HG03354 (cell line): ENCODE data around the gene POU6F2.
A peak's percentile ranks its signal among the peaks of the same experiment; 100 is the strongest.

ENCODE experiments used
- ATAC-seq: cut with Tn5 transposase; IDR thresholded peaks from one replicate; pipeline ENCODE4 v1.9.1; 2021; ENCODE audit warnings: mild to moderate bottlenecking; ENCODE audit not compliant: unreplicated experiment, poor library complexity, severe bottlenecking

Gene POU6F2

DNA sequence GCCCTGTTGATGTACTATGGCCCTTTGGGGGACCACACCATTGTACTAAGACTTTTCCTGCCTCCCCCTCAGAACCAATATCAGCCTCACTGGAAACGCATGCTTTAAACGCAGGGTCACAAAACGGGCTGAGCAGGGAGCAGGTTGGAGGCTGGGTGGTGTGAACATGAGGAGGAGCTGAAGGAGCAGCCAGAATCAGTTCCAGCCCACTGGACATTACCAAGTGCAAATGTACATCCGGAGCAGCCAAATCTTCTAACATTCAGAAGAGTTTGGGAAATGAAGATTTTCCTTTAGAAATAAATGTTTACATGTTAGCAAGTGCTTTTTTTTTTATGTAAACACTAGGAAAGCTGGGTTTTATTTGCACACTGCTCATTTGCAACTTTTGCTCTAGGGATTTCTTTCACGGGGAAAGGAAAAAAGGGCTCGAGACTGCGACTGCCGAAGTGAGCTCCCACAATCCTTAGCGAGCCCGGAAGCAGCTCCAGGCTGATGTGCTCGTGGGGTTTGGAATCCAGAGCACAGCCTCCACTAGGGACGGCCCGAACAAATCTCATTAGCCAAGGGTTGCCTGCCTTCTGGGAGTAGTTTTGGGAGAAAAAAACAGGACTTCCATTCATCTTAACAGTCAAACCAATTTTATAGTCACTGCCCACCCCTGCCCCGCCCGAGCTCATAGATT lies 480.5 kb downstream of the POU6F2 start:
- ATAC-seq = no peak

DNA sequence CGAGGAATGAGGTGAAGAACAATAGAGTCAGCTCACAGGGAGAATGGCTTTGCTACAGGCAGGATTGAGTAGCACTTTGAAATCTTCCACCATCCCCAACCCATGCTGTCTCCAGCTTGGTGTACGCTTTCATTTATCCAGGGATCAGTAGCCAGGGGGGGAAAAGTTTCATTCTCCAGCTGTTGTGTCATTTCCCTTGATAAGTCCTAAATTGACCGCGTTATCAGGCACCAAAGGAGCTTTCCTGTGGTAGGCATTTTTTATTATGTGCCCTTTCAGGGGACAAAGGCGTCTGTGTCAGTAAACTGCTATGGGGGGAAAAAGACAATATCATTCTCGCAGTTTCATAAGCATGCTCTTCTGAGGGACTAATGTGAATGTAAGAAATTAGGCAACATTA lies 481.9 kb downstream of the POU6F2 start:
- no peak for ATAC-seq

DNA sequence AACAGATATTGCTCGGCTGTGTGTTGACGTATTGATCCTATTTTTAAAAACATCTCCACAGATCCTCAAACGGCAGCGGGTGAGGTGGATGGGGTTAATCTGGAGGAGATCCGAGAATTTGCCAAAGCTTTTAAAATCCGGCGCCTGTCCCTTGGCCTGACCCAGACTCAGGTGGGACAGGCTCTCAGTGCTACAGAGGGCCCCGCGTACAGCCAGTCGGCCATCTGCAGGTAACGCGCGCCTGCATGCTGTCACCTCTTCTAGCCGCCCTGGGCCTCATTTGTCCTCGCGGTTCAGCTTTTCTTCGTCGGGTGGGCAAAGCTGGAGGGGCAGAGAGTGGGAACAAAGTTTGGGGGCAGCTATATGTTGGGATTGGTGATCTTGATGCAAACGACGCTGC lies 482.8 kb downstream of the POU6F2 start:
- no peak for ATAC-seq

DNA sequence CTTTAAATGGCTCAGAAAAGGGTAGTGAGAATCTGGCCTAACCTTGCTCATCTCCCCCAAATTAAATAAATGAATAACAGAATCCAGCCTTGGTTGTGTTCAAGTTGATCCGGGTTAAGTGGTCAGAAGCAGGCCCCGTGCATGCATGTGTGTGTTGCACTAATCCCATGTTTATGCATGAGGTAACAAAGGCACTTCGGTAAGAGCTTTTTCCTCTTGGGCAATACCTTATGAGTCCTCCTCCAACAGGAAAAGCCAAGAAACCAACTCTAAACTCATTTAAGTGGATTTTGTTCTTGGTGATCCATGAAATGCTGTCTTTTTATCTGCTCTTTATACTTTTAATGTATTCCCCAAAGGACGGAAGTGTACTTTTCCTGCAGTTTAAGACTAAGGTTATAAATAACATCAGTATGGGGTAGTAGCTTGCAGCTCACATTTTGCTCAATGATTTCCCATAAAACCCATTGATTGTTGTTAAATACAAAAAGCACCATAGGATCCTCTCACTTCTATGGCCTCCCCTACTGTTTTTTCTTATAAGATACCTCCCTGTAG lies 483.6 kb downstream of the POU6F2 start:
- no peak for ATAC-seq

DNA sequence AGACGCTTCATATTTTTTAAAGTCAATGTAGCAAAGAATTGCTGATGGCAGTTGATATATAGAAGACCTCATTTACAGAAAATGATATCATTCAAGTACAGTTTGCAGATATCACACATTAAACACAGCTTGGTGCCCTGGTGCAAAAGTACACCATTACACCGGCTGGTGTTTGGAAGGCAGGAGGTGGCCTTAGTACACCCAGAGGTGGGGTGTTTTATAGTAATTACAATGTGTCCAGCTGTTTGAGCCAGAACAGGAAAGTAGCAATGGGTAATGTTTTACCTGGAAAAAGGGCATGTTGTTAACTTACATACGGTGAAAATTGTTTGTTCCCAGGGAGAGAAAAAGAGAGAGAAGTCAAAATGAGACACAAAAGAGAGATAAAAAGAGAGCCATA lies 485.5 kb downstream of the POU6F2 start:
- no peak for ATAC-seq

DNA sequence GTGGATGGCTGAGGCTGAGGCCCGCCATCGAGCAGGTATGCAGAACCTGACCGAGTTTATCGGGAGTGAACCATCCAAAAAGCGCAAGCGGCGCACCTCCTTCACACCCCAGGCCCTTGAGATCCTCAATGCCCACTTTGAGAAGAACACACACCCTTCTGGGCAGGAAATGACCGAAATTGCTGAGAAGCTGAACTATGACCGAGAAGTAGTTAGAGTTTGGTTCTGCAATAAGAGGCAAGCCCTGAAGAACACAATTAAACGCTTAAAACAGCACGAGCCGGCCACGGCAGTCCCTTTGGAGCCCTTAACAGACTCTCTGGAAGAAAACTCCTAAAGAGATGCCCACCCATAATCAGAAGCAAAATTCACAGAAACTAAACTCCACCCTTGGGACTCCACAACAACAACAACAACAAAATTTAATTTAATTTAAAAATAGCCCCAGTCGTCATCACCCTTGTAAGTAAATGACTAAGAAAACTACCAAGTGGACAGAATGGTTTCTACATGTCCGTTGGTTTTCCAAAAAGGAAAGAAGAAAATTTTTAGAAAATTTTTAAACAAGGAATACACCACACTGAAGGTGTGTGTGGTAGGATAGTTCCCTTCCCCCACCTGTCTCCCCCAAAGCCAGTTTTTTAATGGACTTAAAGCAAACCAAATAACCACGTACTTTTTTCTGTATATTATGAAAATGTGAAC lies 486.8 kb downstream of the POU6F2 start:
- ATAC-seq = peak; percentile 27

DNA sequence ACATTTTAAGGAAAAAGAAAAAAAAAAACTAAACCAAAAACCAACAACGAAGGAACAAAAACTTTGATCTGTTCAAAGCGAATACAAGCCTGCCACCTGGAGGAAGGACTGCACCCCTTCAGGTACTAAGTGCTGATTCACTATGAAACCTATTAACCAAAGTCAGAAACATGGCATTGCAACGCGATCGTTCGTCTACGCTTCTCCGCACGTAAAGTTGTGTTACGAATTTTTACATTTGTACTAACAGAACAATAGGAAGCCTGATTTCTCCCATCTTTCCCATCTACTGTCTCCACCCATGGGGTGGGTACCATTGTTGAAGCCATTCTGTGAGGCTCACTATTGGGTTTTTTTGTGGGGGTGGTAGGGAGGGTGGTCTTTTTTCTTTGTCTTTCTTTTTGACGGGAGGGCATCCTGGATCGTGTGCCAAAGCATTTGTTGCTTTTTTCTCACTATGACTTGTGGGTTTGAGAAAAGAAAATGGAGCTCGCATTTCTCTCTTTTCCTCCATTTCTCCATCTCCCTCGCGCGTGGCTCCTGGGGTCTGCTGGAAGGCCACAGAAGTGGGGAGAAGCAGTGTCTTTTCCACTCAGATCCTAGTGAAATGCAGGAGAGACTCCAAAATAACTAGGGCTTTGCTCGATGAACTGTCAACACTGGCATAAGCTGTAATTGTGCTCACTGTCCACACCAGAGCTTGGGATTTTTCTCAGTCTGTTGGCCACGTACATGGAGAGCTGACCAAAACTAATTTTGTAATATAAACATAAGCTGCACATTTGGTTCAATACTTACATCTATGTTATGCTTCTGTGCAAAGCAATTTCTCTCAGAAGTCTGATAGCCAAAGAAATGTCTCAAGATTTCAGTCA lies 487.6 kb downstream of the POU6F2 start:
- ATAC-seq = peak; percentile 95

DNA sequence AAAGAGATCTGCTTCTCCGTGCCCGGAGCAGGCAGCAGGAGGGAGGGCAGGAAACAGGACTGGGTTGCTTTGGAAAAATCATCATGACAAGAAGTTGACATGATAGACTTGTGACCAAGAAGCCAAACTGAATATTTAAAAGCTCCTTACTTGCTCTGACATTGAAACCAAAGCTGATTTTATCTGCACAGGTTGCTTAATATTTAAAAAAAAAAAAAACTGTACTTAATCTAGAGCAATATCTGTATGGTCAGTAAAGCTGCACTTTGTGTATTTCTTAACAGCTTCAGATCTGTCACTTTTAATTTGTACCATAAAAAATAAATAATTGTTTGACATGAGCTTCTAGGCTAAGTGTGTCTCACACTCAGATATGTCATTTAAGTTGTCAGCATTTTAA lies 490.6 kb downstream of the POU6F2 start:
- no peak for ATAC-seq

DNA sequence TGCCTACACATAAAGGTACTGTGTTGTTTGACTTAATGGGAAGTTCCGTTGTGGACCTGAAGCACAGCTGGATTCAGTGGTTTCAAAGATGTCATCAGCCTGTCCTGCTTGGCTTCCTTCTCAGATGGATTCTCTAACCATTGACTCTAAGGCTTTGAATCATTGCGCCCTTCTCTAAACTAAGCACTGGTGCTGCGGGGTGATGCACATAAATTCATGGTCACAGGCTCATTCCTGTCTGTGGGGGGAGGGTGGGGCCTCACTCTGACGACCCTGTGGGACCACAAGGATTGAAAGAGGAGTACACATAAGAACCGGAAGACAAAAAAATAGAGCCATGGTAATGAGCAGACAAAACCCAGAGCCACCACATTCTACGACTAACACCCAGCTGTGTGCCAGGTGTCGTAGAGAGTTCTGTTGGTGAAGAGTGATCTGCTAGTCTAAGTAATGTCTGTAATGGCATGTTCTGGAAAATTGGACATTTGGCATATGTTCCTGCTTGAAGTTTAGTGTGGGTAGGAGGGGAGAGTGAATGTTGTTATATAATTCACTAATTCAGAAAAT lies 491.2 kb downstream of the POU6F2 start:
- no peak for ATAC-seq

DNA sequence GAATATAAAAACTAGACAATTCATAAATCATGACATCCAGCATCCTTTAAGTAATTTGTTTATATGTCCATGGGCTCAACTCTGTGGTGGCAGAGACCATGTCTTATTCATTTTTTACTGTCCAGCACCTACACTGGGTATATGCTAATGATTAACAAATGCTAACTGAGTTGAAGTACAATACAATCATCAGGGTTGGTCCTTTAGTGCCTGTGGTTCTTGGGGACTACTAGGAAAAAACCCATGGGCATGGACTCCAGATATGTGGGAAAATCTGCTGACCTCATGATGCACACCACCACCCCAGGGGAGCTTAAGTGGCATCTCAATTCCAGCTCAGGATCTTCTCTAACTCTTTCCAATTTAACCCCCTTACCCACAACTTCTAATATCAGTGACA lies 503.2 kb downstream of the POU6F2 start:
- ATAC-seq = no peak

DNA sequence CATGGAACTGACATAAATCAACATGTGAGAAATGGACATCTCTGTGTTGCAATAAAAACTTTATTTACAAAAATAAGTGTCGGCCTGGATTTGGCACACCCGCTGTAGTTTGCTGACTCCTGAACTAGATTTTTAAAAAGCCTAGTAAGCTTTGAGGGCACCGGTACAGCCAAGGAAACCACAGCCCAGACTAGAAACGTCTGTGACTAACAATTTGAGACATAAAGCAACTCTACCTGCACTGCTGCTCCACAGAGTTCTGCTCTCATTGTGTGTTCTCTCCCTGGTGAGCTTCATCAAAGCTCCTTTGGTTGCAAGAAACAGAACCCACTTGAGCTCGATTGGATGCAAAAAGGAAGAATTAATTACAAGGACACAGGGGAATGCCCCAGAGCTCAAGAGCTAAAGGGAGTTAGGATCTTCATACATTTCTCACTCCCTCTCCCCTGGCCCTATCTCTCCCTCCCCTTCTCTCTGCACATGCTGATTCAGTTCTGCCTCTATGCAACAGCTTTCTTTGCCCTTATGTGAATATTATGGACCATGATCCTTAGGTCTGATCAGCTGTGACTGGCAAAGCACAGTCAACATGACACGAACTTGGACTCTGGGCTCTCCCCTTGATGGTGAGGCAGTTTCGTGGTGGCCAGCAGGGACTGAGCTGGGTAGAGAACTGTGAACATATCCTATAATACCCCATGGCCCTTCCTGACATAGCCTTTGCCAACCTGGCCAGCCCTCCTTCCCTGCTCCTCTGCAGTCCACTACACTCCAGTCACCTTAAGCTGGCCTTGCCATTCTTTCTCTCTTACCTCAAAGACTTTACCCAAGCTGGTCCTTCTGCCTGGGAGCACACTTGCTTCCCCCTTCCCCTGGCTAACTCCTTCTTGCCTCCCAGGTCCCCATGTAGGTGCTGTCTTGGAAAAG lies 511.0 kb downstream of the POU6F2 start:
- no peak for ATAC-seq

DNA sequence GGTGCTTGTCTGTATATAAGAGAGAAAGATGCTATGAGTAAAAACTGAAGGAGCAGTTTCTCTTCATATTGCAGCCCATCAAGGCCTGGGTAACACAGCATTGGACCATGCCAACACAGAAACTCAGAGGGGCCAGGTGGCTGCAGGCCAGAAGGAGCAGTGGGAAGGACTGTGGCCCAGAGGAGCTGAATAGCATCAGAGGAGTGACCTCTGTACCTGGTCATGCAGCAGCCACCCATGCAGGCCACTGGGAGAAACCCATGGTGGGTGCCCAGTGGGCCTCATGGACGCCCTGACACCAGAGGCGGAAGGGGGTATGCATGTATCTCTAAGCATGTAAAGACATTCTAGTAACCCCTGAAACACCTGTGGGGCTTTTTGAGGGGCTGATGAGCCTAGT lies 512.6 kb downstream of the POU6F2 start:
- ATAC-seq = no peak

DNA sequence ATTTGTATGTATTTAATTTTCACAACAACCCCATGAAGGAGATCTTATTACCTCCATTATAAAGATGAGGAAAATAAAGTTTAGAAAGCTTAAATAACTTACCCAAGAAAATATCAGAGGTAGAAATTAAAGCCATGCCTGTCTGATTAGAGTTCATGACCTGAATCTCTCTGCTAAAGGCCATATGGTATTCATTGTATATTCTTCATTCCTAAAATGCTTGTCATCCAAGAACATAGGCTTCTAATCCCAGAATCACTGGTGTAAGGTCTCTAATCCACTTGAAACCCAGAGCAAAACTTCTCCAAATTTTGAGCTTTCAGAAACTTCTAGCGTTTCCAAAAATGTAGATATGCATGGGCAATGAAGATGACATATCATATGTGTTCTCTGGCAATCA lies 516.2 kb downstream of the POU6F2 start:
- ATAC-seq = no peak

DNA sequence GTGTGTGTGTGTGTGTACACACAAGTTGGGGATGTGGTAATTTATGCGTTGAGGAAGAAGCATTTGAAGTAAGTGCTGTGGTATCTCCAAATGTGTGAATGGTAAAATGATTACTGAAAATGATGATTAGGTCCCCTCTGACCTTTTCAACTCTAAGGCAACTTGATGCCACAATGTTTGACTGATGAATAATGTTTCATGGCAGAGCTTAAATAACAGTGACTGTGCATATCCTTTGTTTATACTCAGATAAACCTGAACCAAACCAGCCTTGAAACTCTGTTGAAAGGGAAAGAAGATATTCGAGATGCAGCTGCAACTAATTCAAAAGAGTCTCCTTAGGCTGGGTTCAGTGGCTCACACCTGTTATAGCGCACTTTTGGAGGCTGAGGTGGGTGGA lies 523.6 kb downstream of the POU6F2 start:
- no peak for ATAC-seq

DNA sequence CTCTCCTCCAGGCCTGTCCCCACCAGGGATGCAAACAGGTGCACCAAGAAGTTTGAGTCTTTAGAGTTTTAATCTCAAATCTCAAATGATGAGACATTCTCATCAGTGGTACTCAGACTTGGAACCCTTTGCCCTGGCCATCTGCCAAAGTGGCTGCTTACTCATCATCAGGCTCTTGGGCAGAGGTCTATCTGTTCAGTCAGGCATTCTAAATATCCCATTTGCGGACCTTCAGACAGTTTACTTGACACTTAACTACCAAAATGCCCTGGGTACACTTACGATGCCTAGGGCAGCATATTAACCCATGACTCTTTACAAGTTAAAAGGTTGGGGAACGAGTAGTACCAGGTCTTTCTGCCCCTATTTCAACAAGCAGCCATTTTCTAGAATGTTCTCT lies 527.3 kb downstream of the POU6F2 start:
- no peak for ATAC-seq

DNA sequence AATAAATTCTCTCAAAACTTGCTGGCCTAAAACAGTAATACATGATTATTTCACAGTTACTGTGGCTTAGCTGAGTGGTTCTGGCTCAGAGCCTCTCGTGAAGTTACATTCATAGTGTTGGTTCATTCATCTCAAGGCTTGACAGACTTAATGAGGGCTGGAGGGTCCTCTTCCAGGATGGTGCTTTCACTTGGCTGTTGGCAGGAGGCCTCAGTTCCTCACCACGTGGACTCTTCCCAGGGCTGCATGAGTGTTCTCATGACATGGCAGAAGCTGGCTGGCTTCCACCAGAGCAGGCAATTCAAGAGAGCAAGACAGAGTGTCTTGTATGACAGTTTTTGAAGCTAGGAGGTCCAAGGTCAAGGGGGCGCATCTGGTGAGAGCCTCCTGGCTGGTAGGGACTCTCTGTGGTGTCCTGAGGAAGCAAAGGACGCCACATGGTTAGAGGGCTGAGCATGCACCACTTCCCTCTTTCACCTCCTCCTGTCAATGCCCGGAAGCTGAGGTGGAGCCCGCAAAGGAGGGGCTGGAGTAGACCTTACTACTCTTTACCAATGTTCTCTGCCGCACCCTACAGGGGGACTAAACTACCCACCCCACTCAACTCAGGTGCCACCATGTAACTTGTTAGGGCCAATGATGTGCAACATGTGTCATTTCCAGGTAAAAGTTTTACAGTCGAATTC lies 530.3 kb downstream of the POU6F2 start:
- peak; percentile 86 for ATAC-seq

DNA sequence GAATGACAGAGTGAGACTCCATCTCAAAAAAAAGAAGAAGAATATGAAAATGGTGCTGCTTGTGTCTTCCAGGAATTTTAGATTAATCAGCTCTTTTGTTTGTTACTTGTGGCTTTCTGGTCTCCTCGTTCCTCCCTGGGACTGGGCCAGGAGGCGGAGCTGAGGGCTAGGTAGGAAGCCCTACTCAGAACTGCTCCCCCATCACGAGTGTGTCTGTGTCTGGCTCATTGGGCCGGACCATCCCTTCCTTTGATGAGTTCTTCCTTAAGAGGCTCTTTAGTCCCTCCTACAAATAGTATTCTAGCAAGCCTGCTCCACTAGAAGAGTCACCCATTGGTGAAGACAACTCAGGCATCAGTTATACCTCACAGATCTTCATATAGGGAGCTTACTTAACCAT lies 531.7 kb downstream of the POU6F2 start:
- no peak for ATAC-seq

DNA sequence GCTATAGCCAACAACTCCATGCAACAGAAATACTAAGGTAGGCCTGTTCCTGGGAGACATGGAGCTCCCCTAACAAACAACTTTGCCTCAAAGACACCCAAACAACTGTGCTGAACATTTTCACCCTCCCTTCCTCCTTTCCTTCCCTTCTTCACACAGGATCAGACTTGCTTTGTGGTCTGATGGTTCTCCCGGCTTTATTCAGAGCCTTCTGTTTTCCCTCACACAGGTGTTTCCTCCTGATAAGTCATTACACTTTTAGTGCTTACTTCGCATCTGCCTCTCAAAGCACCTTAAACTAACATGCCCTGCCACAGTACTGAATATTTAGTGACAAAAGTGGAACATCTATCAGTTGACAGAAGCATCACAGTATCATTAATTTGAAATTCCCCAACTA lies 532.2 kb downstream of the POU6F2 start:
- ATAC-seq = no peak
